Cardiac muscle cell (in vitro differentiated cells and primary cell): ENCODE results near the gene PTGFRN. TPM values are rescaled to one million over a fixed set of nuclear protein-coding genes. Genes with fewer than 3 reads are reported as not detected.
A peak's percentile ranks its signal among the peaks of the same experiment; 100 is the strongest.

Source experiments
- DNase-seq, 2 donors: peaks; one replicate each; pipeline versions ENCODE4 v3.0.0 to v3.0.0-alpha.2; 2010 to 2017; ENCODE audit warnings: low read depth in 1 of 2, low spot score in 1 of 2
- H3K27ac ChIP-seq: fragments of 200-600 bp; sonication (generic); 2 replicates; pipeline ENCODE4 v1.5.1; 2016
- H3K27me3 ChIP-seq: fragments of 200-600 bp; sonication (generic); 2 replicates; pipeline ENCODE4 v1.6.0; 2016; ENCODE audit warnings: control low read depth
- H3K36me3 ChIP-seq: fragments of 200-600 bp; sonication (generic); 2 replicates; pipeline ENCODE4 v1.5.1; 2016; ENCODE audit warnings: control low read depth
- H3K4me1 ChIP-seq: fragments of 200-600 bp; sonication (generic); 2 replicates; pipeline ENCODE4 v1.8.1; 2017; ENCODE audit warnings: low read depth, mild to moderate bottlenecking, mixed run types
- H3K4me3 ChIP-seq: fragments of 200-600 bp; sonication (generic); 2 replicates; pipeline ENCODE4 v1.5.1; 2016; ENCODE audit warnings: mild to moderate bottlenecking
- H3K9me3 ChIP-seq: fragments of 200-600 bp; sonication (generic); 2 replicates; pipeline ENCODE4 v1.5.1; 2017; ENCODE audit warnings: low read depth, mild to moderate bottlenecking, control low read depth
- CTCF ChIP-seq: IDR thresholded peaks from 2 replicates; pipeline ENCODE4 v1.5.1; 2012; ENCODE audit warnings: low read depth, mild to moderate bottlenecking, low read length
- polyA plus RNA-seq: library from polyadenylated mRNA; unstranded; fragments of >200 nt; fragmentation: Nextera tagmentation; extraction: Ambion mirVana; gene quantifications from 2 replicates; pipeline ENCODE4 v1.2.1, GENCODE V29; 2016
- total RNA-seq: library from RNA; depleted of rRNA; stranded (reverse); fragments of >200 nt; gene quantifications from 2 replicates; pipeline ENCODE4 v1.2.3, GENCODE V29; 2016

Gene PTGFRN
- total and polyA plus RNA-seq, 2 experiments from 2014 or later: 47.5 to 72.4 TPM

- no peak overlapping the region for H3K4me3 ChIP-seq
- H3K27me3 ChIP-seq: no peaks in the 10 kb centered on the region
- H3K9me3 ChIP-seq: no peaks in the 10 kb centered on the region
- H3K4me1 ChIP-seq: peaks cover 39% of the 10 kb centered on the region
- no peak for TF ChIP-seq CTCF
- H3K36me3 ChIP-seq: no peaks in the 10 kb centered on the region
- peak overlapping the region; percentile 23 for H3K27ac ChIP-seq
- DNase-seq: no peak
These were observed 17.5 kb downstream of the PTGFRN start for GRCh38 chr1:116927049-116927798.

GRCh38 chr1:116929961-116930592 is 20.4 kb downstream of the PTGFRN start:
- Histone ChIP-seq H3K27ac (no peak overlapping the region), H3K4me3 (no peak overlapping the region), H3K27me3 (no peaks in the 10 kb centered on the region), H3K36me3 (no peaks in the 10 kb centered on the region), H3K4me1 (peaks cover 43% of the 10 kb centered on the region), H3K9me3 (no peaks in the 10 kb centered on the region)
- no peak for TF ChIP-seq CTCF
- DNase-seq: peak in 1 of 2 donors; percentile 62

- DNase-seq: no peak
- Histone ChIP-seq H3K27ac (no peak overlapping the region), H3K9me3 (no peaks in the 10 kb centered on the region), H3K4me3 (no peak overlapping the region), H3K27me3 (no peaks in the 10 kb centered on the region), H3K36me3 (no peaks in the 10 kb centered on the region), H3K4me1 (peaks cover 46% of the 10 kb centered on the region)
- no peak for TF ChIP-seq CTCF
These were observed 21.6 kb downstream of the PTGFRN start for GRCh38 chr1:116931016-116931918.

- Histone ChIP-seq H3K27ac (no peak overlapping the region), H3K4me3 (no peak overlapping the region), H3K9me3 (no peaks in the 10 kb centered on the region), H3K4me1 (peaks cover 32% of the 10 kb centered on the region), H3K36me3 (no peaks in the 10 kb centered on the region), H3K27me3 (no peaks in the 10 kb centered on the region)
- DNase-seq: no peak
- no peak for TF ChIP-seq CTCF
These were observed 24.1 kb downstream of the PTGFRN start for GRCh38 chr1:116933606-116934515.
